Mesenchymal stem cell (in vitro differentiated cells and primary cell): ENCODE measurements around the gene SDC4.

ENCODE experiments used
- DNase-seq: peaks from one replicate; pipeline ENCODE4 v3.0.0-alpha.2; 2013
- H2AFZ ChIP-seq: one replicate; pipeline ENCODE4 v1.6.1; 2013; ENCODE audit warnings: low read depth, mild to moderate bottlenecking, control low read depth, inconsistent platforms, low read length, moderate library complexity
- H2AK5ac ChIP-seq: 2 replicates; pipeline ENCODE4 v1.6.1; 2013; ENCODE audit warnings: low read length, moderate library complexity, mild to moderate bottlenecking, inconsistent platforms; ENCODE audit not compliant: severe bottlenecking
- H2BK120ac ChIP-seq: one replicate; pipeline ENCODE4 v1.6.1; 2013; ENCODE audit warnings: low read depth, mild to moderate bottlenecking, inconsistent platforms, low read length, moderate library complexity
- H2BK12ac ChIP-seq, 2 experiments: one replicate each; pipeline ENCODE4 v1.6.1; 2013; ENCODE audit warnings: inconsistent platforms in 2 of 2, low read length in 2 of 2, mild to moderate bottlenecking in 2 of 2, moderate library complexity in 2 of 2, control low read depth in 1 of 2
- H2BK15ac ChIP-seq: one replicate; pipeline ENCODE4 v1.6.1; 2013; ENCODE audit warnings: mild to moderate bottlenecking, low read depth, inconsistent platforms; ENCODE audit not compliant: poor library complexity, severe bottlenecking
- H2BK5ac ChIP-seq: 2 replicates; pipeline ENCODE4 v1.6.1; 2013; ENCODE audit warnings: low read depth, mild to moderate bottlenecking, low read length, control low read depth, inconsistent platforms; ENCODE audit not compliant: poor library complexity, severe bottlenecking
- H3K14ac ChIP-seq, 2 experiments: one replicate each; pipeline ENCODE4 v1.6.1; 2013; ENCODE audit warnings: inconsistent platforms in 2 of 2, low read length in 2 of 2, control low read depth in 1 of 2, mild to moderate bottlenecking in 1 of 2, moderate library complexity in 1 of 2
- H3K18ac ChIP-seq, 2 experiments: one replicate each; pipeline ENCODE4 v1.6.1; 2013; ENCODE audit warnings: inconsistent platforms in 2 of 2, low read length in 2 of 2, control low read depth in 1 of 2, low read depth in 1 of 2, mild to moderate bottlenecking in 1 of 2
- H3K23ac ChIP-seq, 2 experiments: one replicate each; pipeline ENCODE4 v1.6.1; 2013; ENCODE audit warnings: inconsistent platforms in 2 of 2, low read length in 2 of 2, mild to moderate bottlenecking in 2 of 2, moderate library complexity in 2 of 2, control low read depth in 1 of 2
- H3K27ac ChIP-seq: 2 replicates; pipeline ENCODE4 v1.5.1; 2013; ENCODE audit warnings: mild to moderate bottlenecking, moderate library complexity, low read length, control low read depth, inconsistent platforms; ENCODE audit not compliant: poor library complexity, severe bottlenecking
- H3K27me3 ChIP-seq, 2 experiments: 2 replicates each; pipeline versions ENCODE4 v1.6.1 to v1.7.0; 2013; ENCODE audit warnings: low read length in 2 of 2, mild to moderate bottlenecking in 2 of 2, moderate library complexity in 2 of 2, control low read depth in 1 of 2, inconsistent platforms in 1 of 2; ENCODE audit not compliant: control insufficient read depth in 1 of 2, insufficient read depth in 1 of 2
- H3K36me3 ChIP-seq, 2 experiments: 2 replicates each; pipeline versions ENCODE4 v1.6.1 to v1.7.0; 2013; ENCODE audit warnings: low read length in 2 of 2, control low read depth in 1 of 2, inconsistent platforms in 1 of 2, low read depth in 1 of 2, mild to moderate bottlenecking in 1 of 2; ENCODE audit not compliant: insufficient read depth in 2 of 2, control insufficient read depth in 1 of 2
- H3K4ac ChIP-seq, 2 experiments: one replicate each; pipeline ENCODE4 v1.6.1; 2013; ENCODE audit warnings: inconsistent platforms in 2 of 2, low read length in 2 of 2, mild to moderate bottlenecking in 2 of 2, moderate library complexity in 2 of 2, control low read depth in 1 of 2, low read depth in 1 of 2
- H3K4me1 ChIP-seq: 2 replicates; pipeline ENCODE4 v1.6.1; 2013; ENCODE audit warnings: low read depth, low read length, control low read depth; ENCODE audit not compliant: control insufficient read depth, insufficient read depth
- H3K4me2 ChIP-seq: 2 replicates; pipeline ENCODE4 v1.6.1; 2013; ENCODE audit warnings: low read length, mild to moderate bottlenecking, inconsistent platforms; ENCODE audit not compliant: poor library complexity, severe bottlenecking
- H3K4me3 ChIP-seq, 2 experiments: 2 replicates each; pipeline versions ENCODE4 v1.5.1 to v1.7.0; 2013; ENCODE audit warnings: low read length in 2 of 2, mild to moderate bottlenecking in 2 of 2, control low read depth in 1 of 2, low read depth in 1 of 2; ENCODE audit not compliant: insufficient read depth in 1 of 2
- H3K79me1 ChIP-seq: replicated peaks from 2 replicates; pipeline ENCODE4 v1.6.1; 2013; ENCODE audit warnings: mild to moderate bottlenecking, control low read depth, low read length, inconsistent platforms; ENCODE audit not compliant: poor library complexity, severe bottlenecking
- H3K9ac ChIP-seq: 2 replicates; pipeline ENCODE4 v1.7.0; 2013; ENCODE audit warnings: mild to moderate bottlenecking, low read length, moderate library complexity
- H3K9me3 ChIP-seq: 2 replicates; pipeline ENCODE4 v1.7.0; 2013; ENCODE audit warnings: mild to moderate bottlenecking, low read length; ENCODE audit not compliant: control insufficient read depth
- H4K8ac ChIP-seq: one replicate; pipeline ENCODE4 v1.6.1; 2013; ENCODE audit warnings: inconsistent platforms, mild to moderate bottlenecking, low read length, moderate library complexity
- H4K91ac ChIP-seq: one replicate; pipeline ENCODE4 v1.6.1; 2013; ENCODE audit warnings: mild to moderate bottlenecking, low read length, inconsistent platforms
- WGBS: methylation state at CpG from one replicate; pipeline ENCODE4 v1.1.7; 2013; ENCODE audit warnings: mixed read lengths; 5-methylcytosine and 5-hydroxymethylcytosine counted together

The SDC4 gene

GRCh38 chr20:45288376-45288775 lies 59.8 kb downstream of the SDC4 start:
- Histone ChIP-seq H3K9me3 (no peaks in the 10 kb centered on the region), H3K4me1 (peaks cover 5% of the 10 kb centered on the region), H3K23ac (no peak overlapping the region), H3K27ac (no peak overlapping the region), H3K14ac (no peak overlapping the region), H4K8ac (no peak overlapping the region), H4K91ac (no peak overlapping the region), H3K27me3 (peaks cover 22 to 27% of the 10 kb centered on the region in 2 experiments), H3K18ac (no peak overlapping the region), H2AK5ac (no peak overlapping the region), H2BK12ac (no peak overlapping the region), H3K4me2 (no peak overlapping the region), H2AFZ (no peak overlapping the region), H2BK120ac (no peak overlapping the region), H3K36me3 (no peaks in the 10 kb centered on the region), H3K79me1 (no peaks in the 10 kb centered on the region), H3K4me3 (no peak overlapping the region), H3K4ac (no peak overlapping the region), H3K9ac (no peak overlapping the region), H2BK5ac (no peak overlapping the region), H2BK15ac (no peak overlapping the region)
- no peak for DNase-seq
- 89% methylated on average over 4 of the region's 4 CpGs for WGBS

- Histone ChIP-seq H3K4ac (no peak overlapping the region), H2BK120ac (no peak overlapping the region), H2AFZ (no peak overlapping the region), H3K18ac (no peak overlapping the region), H3K14ac (no peak overlapping the region), H3K27me3 (peaks cover 10 to 39% of the 10 kb centered on the region in 2 experiments), H2BK12ac (no peak overlapping the region), H3K36me3 (no peaks in the 10 kb centered on the region), H3K4me3 (no peak overlapping the region), H3K9me3 (no peaks in the 10 kb centered on the region), H4K91ac (no peak overlapping the region), H3K27ac (no peak overlapping the region), H2BK15ac (no peak overlapping the region), H3K4me2 (no peak overlapping the region), H3K23ac (no peak overlapping the region), H2AK5ac (no peak overlapping the region), H3K9ac (no peak overlapping the region), H2BK5ac (no peak overlapping the region), H3K4me1 (no peaks in the 10 kb centered on the region), H4K8ac (no peak overlapping the region), H3K79me1 (no peaks in the 10 kb centered on the region)
- WGBS, result 54% methylated on average over 4 of the region's 4 CpGs
- DNase-seq, result no peak
Measured at GRCh38 chr20:45283551-45284057, 64.6 kb downstream of the SDC4 start.

GRCh38 chr20:45282700-45283550 lies 65.3 kb downstream of the SDC4 start:
- no peak overlapping the region for H3K14ac ChIP-seq
- H2BK5ac ChIP-seq, result no peak overlapping the region
- peaks cover 6 to 33% of the 10 kb centered on the region in 2 experiments for H3K27me3 ChIP-seq
- H3K4ac ChIP-seq, result no peak overlapping the region
- no peak for DNase-seq
- H4K8ac ChIP-seq, result no peak overlapping the region
- no peaks in the 10 kb centered on the region for H3K36me3 ChIP-seq
- H2AK5ac ChIP-seq, result no peak overlapping the region
- no peak overlapping the region for H3K27ac ChIP-seq
- no peak overlapping the region for H2BK120ac ChIP-seq
- no peak overlapping the region for H2AFZ ChIP-seq
- no peak overlapping the region for H3K9ac ChIP-seq
- no peak overlapping the region for H3K4me2 ChIP-seq
- WGBS, result 59% methylated on average over 5 of the region's 7 CpGs
- H2BK15ac ChIP-seq, result no peak overlapping the region
- H2BK12ac ChIP-seq, result no peak overlapping the region
- H3K79me1 ChIP-seq, result no peaks in the 10 kb centered on the region
- H3K9me3 ChIP-seq, result no peaks in the 10 kb centered on the region
- H4K91ac ChIP-seq, result no peak overlapping the region
- no peaks in the 10 kb centered on the region for H3K4me1 ChIP-seq
- H3K23ac ChIP-seq, result no peak overlapping the region
- H3K4me3 ChIP-seq, result no peak overlapping the region
- H3K18ac ChIP-seq, result no peak overlapping the region

GRCh38 chr20:45279992-45280391 lies 68.2 kb downstream of the SDC4 start:
- Histone ChIP-seq H3K14ac (no peak overlapping the region), H3K79me1 (no peaks in the 10 kb centered on the region), H3K27ac (no peak overlapping the region), H2BK12ac (no peak overlapping the region), H3K18ac (no peak overlapping the region), H3K9me3 (peaks cover 2% of the 10 kb centered on the region), H3K4me1 (no peaks in the 10 kb centered on the region), H3K27me3 (peaks cover 11 to 24% of the 10 kb centered on the region in 2 experiments), H3K4me2 (no peak overlapping the region), H2AK5ac (no peak overlapping the region), H2BK15ac (no peak overlapping the region), H3K4me3 (no peak overlapping the region), H4K8ac (no peak overlapping the region), H3K23ac (no peak overlapping the region), H2BK120ac (no peak overlapping the region), H2AFZ (no peak overlapping the region), H3K4ac (no peak overlapping the region), H2BK5ac (no peak overlapping the region), H4K91ac (no peak overlapping the region), H3K36me3 (no peaks in the 10 kb centered on the region), H3K9ac (no peak overlapping the region)
- no peak for DNase-seq
- WGBS, result 73% methylated on average over 1 of the region's 1 CpG
